Measurements from ENCODE around the gene USH2A.

Gene USH2A

GRCh38 chr1:215749414-215749813 lies 673.8 kb downstream of the USH2A start (continued):
- TF ChIP-seq ZNF416 (tag by site-specific recombination; IDR thresholded peaks at IDR 0.05) (no peak), ZBTB8A (tag by site-specific recombination; IDR thresholded peaks at IDR 0.05) (no peak), GLIS1 (tag by site-specific recombination; IDR thresholded peaks at IDR 0.05) (no peak), ZNF48 (tag by site-specific recombination; IDR thresholded peaks at IDR 0.05) (no peak), INSM2 (tag by site-specific recombination; IDR thresholded peaks at IDR 0.05) (no peak)
- TF ChIP-seq, protein P1, sequence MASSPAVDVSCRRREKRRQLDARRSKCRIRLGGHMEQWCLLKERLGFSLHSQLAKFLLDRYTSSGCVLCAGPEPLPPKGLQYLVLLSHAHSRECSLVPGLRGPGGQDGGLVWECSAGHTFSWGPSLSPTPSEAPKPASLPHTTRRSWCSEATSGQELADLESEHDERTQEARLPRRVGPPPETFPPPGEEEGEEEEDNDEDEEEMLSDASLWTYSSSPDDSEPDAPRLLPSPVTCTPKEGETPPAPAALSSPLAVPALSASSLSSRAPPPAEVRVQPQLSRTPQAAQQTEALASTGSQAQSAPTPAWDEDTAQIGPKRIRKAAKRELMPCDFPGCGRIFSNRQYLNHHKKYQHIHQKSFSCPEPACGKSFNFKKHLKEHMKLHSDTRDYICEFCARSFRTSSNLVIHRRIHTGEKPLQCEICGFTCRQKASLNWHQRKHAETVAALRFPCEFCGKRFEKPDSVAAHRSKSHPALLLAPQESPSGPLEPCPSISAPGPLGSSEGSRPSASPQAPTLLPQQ (tag by site-specific recombination; IDR thresholded peaks at IDR 0.05) = no peak
- TF ChIP-seq, protein P2, sequence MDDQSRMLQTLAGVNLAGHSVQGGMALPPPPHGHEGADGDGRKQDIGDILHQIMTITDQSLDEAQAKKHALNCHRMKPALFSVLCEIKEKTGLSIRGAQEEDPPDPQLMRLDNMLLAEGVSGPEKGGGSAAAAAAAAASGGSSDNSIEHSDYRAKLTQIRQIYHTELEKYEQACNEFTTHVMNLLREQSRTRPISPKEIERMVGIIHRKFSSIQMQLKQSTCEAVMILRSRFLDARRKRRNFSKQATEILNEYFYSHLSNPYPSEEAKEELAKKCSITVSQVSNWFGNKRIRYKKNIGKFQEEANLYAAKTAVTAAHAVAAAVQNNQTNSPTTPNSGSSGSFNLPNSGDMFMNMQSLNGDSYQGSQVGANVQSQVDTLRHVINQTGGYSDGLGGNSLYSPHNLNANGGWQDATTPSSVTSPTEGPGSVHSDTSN (CRISPR knock-in tag; IDR thresholded peaks at IDR 0.05) = no peak
- TF ChIP-seq, protein P3, sequence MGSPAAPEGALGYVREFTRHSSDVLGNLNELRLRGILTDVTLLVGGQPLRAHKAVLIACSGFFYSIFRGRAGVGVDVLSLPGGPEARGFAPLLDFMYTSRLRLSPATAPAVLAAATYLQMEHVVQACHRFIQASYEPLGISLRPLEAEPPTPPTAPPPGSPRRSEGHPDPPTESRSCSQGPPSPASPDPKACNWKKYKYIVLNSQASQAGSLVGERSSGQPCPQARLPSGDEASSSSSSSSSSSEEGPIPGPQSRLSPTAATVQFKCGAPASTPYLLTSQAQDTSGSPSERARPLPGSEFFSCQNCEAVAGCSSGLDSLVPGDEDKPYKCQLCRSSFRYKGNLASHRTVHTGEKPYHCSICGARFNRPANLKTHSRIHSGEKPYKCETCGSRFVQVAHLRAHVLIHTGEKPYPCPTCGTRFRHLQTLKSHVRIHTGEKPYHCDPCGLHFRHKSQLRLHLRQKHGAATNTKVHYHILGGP (tag by site-specific recombination; IDR thresholded peaks at IDR 0.05) = no peak

DNA sequence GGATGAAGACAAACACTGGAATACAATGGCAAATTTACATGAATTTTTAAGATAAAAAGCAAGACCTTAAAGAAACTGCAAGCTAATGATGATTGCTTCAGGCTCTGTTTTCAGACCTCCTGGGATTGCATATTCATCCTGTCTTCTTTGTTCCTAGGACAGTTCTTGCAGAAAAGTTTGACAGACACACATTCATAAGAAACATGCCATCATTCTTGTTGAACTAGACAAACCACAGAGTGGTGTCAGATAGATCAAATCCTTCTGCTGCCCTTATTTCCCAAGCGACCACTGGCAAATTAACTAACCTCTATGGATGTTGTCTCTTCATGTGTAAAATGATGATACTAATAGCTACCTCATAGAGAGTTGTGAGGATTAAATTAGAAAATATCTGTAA lies 674.8 kb downstream of the USH2A start:
- Histone ChIP-seq H3K9me3 (ENCODE audit: control insufficient read depth, insufficient read depth, low read depth, low read length) (no peaks in the 10 kb centered on the region), H3K27ac (ENCODE audit: extremely low read depth, low read depth, low read length) (no peak overlapping the region), H3K36me3 (ENCODE audit: control insufficient read depth in 2 of 2, insufficient read depth in 1 of 2, low read length in 2 of 2) (no peaks in the 10 kb centered on the region), H3K4me1 (ENCODE audit: control insufficient read depth, insufficient read depth, low read length) (no peaks in the 10 kb centered on the region), H3K4me3 (ENCODE audit: low read depth, low read length) (no peak overlapping the region)
- CTCF ChIA-PET = no interaction called here
- POLR2A ChIA-PET = no interaction called here
- TF ChIP-seq, protein P4, sequence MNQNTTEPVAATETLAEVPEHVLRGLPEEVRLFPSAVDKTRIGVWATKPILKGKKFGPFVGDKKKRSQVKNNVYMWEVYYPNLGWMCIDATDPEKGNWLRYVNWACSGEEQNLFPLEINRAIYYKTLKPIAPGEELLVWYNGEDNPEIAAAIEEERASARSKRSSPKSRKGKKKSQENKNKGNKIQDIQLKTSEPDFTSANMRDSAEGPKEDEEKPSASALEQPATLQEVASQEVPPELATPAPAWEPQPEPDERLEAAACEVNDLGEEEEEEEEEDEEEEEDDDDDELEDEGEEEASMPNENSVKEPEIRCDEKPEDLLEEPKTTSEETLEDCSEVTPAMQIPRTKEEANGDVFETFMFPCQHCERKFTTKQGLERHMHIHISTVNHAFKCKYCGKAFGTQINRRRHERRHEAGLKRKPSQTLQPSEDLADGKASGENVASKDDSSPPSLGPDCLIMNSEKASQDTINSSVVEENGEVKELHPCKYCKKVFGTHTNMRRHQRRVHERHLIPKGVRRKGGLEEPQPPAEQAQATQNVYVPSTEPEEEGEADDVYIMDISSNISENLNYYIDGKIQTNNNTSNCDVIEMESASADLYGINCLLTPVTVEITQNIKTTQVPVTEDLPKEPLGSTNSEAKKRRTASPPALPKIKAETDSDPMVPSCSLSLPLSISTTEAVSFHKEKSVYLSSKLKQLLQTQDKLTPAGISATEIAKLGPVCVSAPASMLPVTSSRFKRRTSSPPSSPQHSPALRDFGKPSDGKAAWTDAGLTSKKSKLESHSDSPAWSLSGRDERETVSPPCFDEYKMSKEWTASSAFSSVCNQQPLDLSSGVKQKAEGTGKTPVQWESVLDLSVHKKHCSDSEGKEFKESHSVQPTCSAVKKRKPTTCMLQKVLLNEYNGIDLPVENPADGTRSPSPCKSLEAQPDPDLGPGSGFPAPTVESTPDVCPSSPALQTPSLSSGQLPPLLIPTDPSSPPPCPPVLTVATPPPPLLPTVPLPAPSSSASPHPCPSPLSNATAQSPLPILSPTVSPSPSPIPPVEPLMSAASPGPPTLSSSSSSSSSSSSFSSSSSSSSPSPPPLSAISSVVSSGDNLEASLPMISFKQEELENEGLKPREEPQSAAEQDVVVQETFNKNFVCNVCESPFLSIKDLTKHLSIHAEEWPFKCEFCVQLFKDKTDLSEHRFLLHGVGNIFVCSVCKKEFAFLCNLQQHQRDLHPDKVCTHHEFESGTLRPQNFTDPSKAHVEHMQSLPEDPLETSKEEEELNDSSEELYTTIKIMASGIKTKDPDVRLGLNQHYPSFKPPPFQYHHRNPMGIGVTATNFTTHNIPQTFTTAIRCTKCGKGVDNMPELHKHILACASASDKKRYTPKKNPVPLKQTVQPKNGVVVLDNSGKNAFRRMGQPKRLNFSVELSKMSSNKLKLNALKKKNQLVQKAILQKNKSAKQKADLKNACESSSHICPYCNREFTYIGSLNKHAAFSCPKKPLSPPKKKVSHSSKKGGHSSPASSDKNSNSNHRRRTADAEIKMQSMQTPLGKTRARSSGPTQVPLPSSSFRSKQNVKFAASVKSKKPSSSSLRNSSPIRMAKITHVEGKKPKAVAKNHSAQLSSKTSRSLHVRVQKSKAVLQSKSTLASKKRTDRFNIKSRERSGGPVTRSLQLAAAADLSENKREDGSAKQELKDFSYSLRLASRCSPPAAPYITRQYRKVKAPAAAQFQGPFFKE (tag by site-specific recombination; IDR thresholded peaks at IDR 0.05; ENCODE audit: borderline replicate concordance) = no peak
- TF ChIP-seq ZNF623 (tag by site-specific recombination; IDR thresholded peaks at IDR 0.05) (no peak), ZNF610 (tag by site-specific recombination; IDR thresholded peaks at IDR 0.05; ENCODE audit: borderline replicate concordance) (no peak), ZNF600 (tag by site-specific recombination; IDR thresholded peaks at IDR 0.05) (no peak), TSHZ1 (tag by site-specific recombination; IDR thresholded peaks at IDR 0.05; ENCODE audit: borderline replicate concordance) (no peak), ZNF571 (tag by site-specific recombination; IDR thresholded peaks at IDR 0.05) (no peak), ZBTB7A (tag by site-specific recombination; IDR thresholded peaks at IDR 0.05; ENCODE audit: low read depth) (no peak), HOXA7 (CRISPR knock-in tag; IDR thresholded peaks at IDR 0.05; ENCODE audit: borderline replicate concordance) (no peak), HOXD13 (CRISPR knock-in tag; IDR thresholded peaks at IDR 0.05; ENCODE audit: borderline replicate concordance) (no peak), ZIC2 (tag by site-specific recombination; IDR thresholded peaks at IDR 0.05) (no peak), ZNF2 (tag by site-specific recombination; IDR thresholded peaks at IDR 0.05) (no peak), ZNF292 (tag by site-specific recombination; IDR thresholded peaks at IDR 0.05; ENCODE audit: borderline replicate concordance, low read depth) (no peak), OVOL3 (tag by site-specific recombination; IDR thresholded peaks at IDR 0.05) (no peak), WT1 (tag by site-specific recombination; IDR thresholded peaks at IDR 0.05) (no peak), OSR2 (tag by site-specific recombination; IDR thresholded peaks at IDR 0.05) (no peak)

All from HEK293 (cell line).